Ascending aorta (tissue), 2 donors: ENCODE results near the gene EXPH5. TPM values are rescaled to one million over a fixed set of nuclear protein-coding genes. Genes with fewer than 3 reads are reported as not detected.

ENCODE experiments used
- DNase-seq, 2 donors: peaks; one replicate each; pipeline ENCODE4 v3.0.0-alpha.2; 2019; ENCODE audit warnings: low spot score in 2 of 2
- H3K27ac ChIP-seq, 2 donors: fragments of 200-600 bp; sonication (generic); one replicate each; pipeline ENCODE4 v1.5.1; 2016 to 2017; ENCODE audit warnings: mild to moderate bottlenecking in 1 of 2
- H3K27me3 ChIP-seq: fragments of 200-600 bp; sonication (generic); one replicate; pipeline ENCODE4 v1.5.1; 2017
- H3K36me3 ChIP-seq, 2 donors: fragments of 200-600 bp; sonication (generic); one replicate each; pipeline ENCODE4 v1.5.1; 2016
- H3K4me1 ChIP-seq, 2 donors: fragments of 200-600 bp; sonication (generic); one replicate each; pipeline ENCODE4 v1.5.1; 2016 to 2017; ENCODE audit warnings: mild to moderate bottlenecking in 1 of 2
- H3K4me3 ChIP-seq, 2 donors: fragments of 200-600 bp; sonication (generic); one replicate each; pipeline ENCODE4 v1.5.1; 2016 to 2017; ENCODE audit warnings: mild to moderate bottlenecking in 1 of 2
- H3K9me3 ChIP-seq, 2 donors: fragments of 200-600 bp; sonication (generic); one replicate each; pipeline ENCODE4 v1.5.1; 2016
- CTCF ChIP-seq, 3 experiments: fragments of 200-600 bp in 2 of 3; fragments of 450-650 bp in 1 of 3; sonication (generic) in 2 of 3; IDR thresholded peaks; one replicate each; pipeline ENCODE4 v1.5.1; 2016 to 2019; ENCODE audit warnings: antibody characterized with exemption in 3 of 3, mild to moderate bottlenecking in 1 of 3, moderate library complexity in 1 of 3
- intact Hi-C: fragments of 100-400 bp; cut with DNase I; formaldehyde crosslinking; loops from one replicate; pipeline ENCODE4 v1.15.1; 2023
- total RNA-seq: library from RNA; depleted of rRNA; stranded (reverse); fragments of >200 nt; gene quantifications from one replicate; pipeline ENCODE4 v1.1.0, GENCODE V29; 2016

EXPH5 gene
- total RNA-seq, 1 donor from 2014 or later = 1.1 TPM

GRCh38 chr11:108599978-108600377 is 6.4 kb upstream of the EXPH5 start:
- no peak for DNase-seq
- intact Hi-C loops = no loop called here
- no peak for TF ChIP-seq CTCF (IDR thresholded peaks at IDR 0.05)
- no peaks in the 10 kb centered on the region for H3K36me3 ChIP-seq
- no peaks in the 10 kb centered on the region for H3K9me3 ChIP-seq
- H3K27ac ChIP-seq = no peak overlapping the region
- no peaks in the 10 kb centered on the region for H3K4me1 ChIP-seq
- no peaks in the 10 kb centered on the region for H3K27me3 ChIP-seq
- no peak overlapping the region for H3K4me3 ChIP-seq

- H3K27me3 ChIP-seq = no peaks in the 10 kb centered on the region
- H3K27ac ChIP-seq = no peak overlapping the region
- H3K9me3 ChIP-seq = no peaks in the 10 kb centered on the region
- no peak overlapping the region for H3K4me3 ChIP-seq
- intact Hi-C loops = no loop called here
- DNase-seq = no peak
- TF ChIP-seq CTCF (IDR thresholded peaks at IDR 0.05) = no peak
- no peaks in the 10 kb centered on the region for H3K36me3 ChIP-seq
- H3K4me1 ChIP-seq = no peaks in the 10 kb centered on the region
These were observed 4.3 kb upstream of the EXPH5 start for GRCh38 chr11:108597736-108598355.

- intact Hi-C loops = no loop called here
- Histone ChIP-seq H3K4me3 (no peak overlapping the region), H3K4me1 (no peaks in the 10 kb centered on the region), H3K27me3 (no peaks in the 10 kb centered on the region), H3K9me3 (no peaks in the 10 kb centered on the region), H3K36me3 (no peaks in the 10 kb centered on the region), H3K27ac (no peak overlapping the region)
- no peak for TF ChIP-seq CTCF (IDR thresholded peaks at IDR 0.05)
- no peak for DNase-seq
These were observed 3.1 kb upstream of the EXPH5 start for GRCh38 chr11:108596701-108597100.

GRCh38 chr11:108593923-108594434 is 411 bp upstream of the EXPH5 start:
- Histone ChIP-seq H3K27ac (no peak overlapping the region), H3K9me3 (no peaks in the 10 kb centered on the region)
- intact Hi-C loops = loop anchor here (2.0 to 5.0 kb wide), 3 partner anchors 53 to 127 kb away; partner anchors contain the start of gene C11orf65

GRCh38 chr11:108592591-108593213 is 866 bp downstream of the EXPH5 start:
- intact Hi-C loops = loop anchor here (2.0 to 5.0 kb wide), 3 partner anchors 55 to 126 kb away; partner anchors contain the start of gene C11orf65
- Histone ChIP-seq H3K27me3 (no peaks in the 10 kb centered on the region), H3K27ac (peak overlapping the region; percentile 9 to 52), H3K36me3 (no peaks in the 10 kb centered on the region), H3K9me3 (no peaks in the 10 kb centered on the region), H3K4me3 (peak overlapping the region; percentile 73 to 81), H3K4me1 (no peaks in the 10 kb centered on the region)
- TF ChIP-seq CTCF (IDR thresholded peaks at IDR 0.05) = no peak
- peak in 1 of 2 donors; percentile 65 for DNase-seq

More at GRCh38 chr11:108593923-108594434, 411 bp upstream of the EXPH5 start:
- DNase-seq = no peak
- peak overlapping the region; percentile 73 to 81 for H3K4me3 ChIP-seq
- no peaks in the 10 kb centered on the region for H3K36me3 ChIP-seq
- TF ChIP-seq CTCF (IDR thresholded peaks at IDR 0.05) = no peak
- H3K27me3 ChIP-seq = no peaks in the 10 kb centered on the region
- no peaks in the 10 kb centered on the region for H3K4me1 ChIP-seq
